Measurements from ENCODE around the gene GAS2.

Gene GAS2

GRCh38 chr11:22787055-22787454, 120.6 kb downstream of the GAS2 start:
- H3K4me1 ChIP-seq (ENCODE audit: control insufficient read depth, insufficient read depth, low read length) = no peaks in the 10 kb centered on the region
- H3K27ac ChIP-seq (ENCODE audit: low read length) = no peak overlapping the region
- no peak overlapping the region for H3K9ac ChIP-seq (ENCODE audit: low read length in 2 of 2)

GRCh38 chr11:22787551-22788162, 121.2 kb downstream of the GAS2 start:
- Histone ChIP-seq H3K36me3 (ENCODE audit: control insufficient read depth in 2 of 2, insufficient read depth in 2 of 2, low read length in 2 of 2) (no peaks in the 10 kb centered on the region), H3K27me3 (ENCODE audit: control insufficient read depth in 1 of 2, insufficient read depth in 2 of 2, low read length in 2 of 2) (no peaks in the 10 kb centered on the region), H3K4me1 (ENCODE audit: control insufficient read depth, insufficient read depth, low read length) (no peaks in the 10 kb centered on the region), H3K9me3 (ENCODE audit: control insufficient read depth in 2 of 2, low read length in 2 of 2) (peaks cover 0 to 2% of the 10 kb centered on the region in 2 donors), H3K9ac (ENCODE audit: low read length in 2 of 2) (no peak overlapping the region), H3K4me3 (ENCODE audit: low read length in 2 of 2) (no peak overlapping the region), H3K27ac (ENCODE audit: low read length) (no peak overlapping the region)

More at GRCh38 chr11:22787055-22787454, 120.6 kb downstream of the GAS2 start:
- Histone ChIP-seq H3K4me3 (ENCODE audit: low read length in 2 of 2) (no peak overlapping the region), H3K9me3 (ENCODE audit: control insufficient read depth in 2 of 2, low read length in 2 of 2) (peaks cover 0 to 2% of the 10 kb centered on the region in 2 donors), H3K27me3 (ENCODE audit: control insufficient read depth in 1 of 2, insufficient read depth in 2 of 2, low read length in 2 of 2) (no peaks in the 10 kb centered on the region), H3K36me3 (ENCODE audit: control insufficient read depth in 2 of 2, insufficient read depth in 2 of 2, low read length in 2 of 2) (no peaks in the 10 kb centered on the region)

DNA sequence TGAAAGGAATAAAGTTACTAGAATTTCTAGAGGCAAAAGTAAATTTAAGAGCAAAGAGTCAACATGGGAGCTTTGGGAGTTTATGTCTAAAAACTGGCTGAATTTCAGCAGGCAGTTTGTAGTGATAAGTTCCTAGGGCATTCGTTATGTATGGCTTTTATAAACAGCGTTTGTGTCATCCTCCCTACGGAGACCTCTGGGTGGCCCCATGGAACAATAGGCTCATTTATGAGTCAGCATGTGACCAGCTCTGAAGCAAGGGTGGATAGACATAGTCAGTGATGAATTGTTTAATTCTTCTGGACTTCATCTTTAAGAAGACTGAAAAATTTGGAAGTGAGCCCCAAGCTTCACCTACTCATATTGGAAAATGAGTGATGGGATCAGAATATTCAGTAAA, 126.1 kb downstream of the GAS2 start:
- Histone ChIP-seq H3K36me3 (ENCODE audit: control insufficient read depth in 2 of 2, insufficient read depth in 2 of 2, low read length in 2 of 2) (no peaks in the 10 kb centered on the region), H3K27ac (ENCODE audit: low read length) (no peak overlapping the region), H3K9ac (ENCODE audit: low read length in 2 of 2) (no peak overlapping the region), H3K4me3 (ENCODE audit: low read length in 2 of 2) (no peak overlapping the region), H3K4me1 (ENCODE audit: control insufficient read depth, insufficient read depth, low read length) (no peaks in the 10 kb centered on the region), H3K27me3 (ENCODE audit: control insufficient read depth in 1 of 2, insufficient read depth in 2 of 2, low read length in 2 of 2) (no peaks in the 10 kb centered on the region), H3K9me3 (ENCODE audit: control insufficient read depth in 2 of 2, low read length in 2 of 2) (no peaks in the 10 kb centered on the region)

DNA sequence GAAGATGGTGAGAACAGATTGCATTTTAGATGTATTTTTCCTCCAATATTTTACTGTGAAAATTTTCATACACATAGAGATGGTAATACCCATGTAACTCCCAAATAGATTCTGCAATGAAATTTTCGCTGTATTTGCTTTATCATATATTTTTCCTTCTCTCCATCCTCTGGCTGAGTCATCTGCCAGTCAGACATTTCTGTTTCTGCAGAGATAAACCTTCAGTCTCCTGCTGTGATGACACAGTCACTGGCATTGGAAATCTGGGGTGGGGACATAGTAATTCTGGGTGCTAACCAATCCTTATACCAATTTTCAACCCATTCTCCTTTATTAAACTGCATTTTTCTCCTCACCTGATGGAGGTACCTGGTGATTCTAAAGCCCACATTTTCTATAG, 129.5 kb downstream of the GAS2 start:
- H3K4me1 ChIP-seq (ENCODE audit: control insufficient read depth, insufficient read depth, low read length) = no peaks in the 10 kb centered on the region
- H3K36me3 ChIP-seq (ENCODE audit: control insufficient read depth in 2 of 2, insufficient read depth in 2 of 2, low read length in 2 of 2) = no peaks in the 10 kb centered on the region
- H3K9ac ChIP-seq (ENCODE audit: low read length in 2 of 2) = no peak overlapping the region
- no peak overlapping the region for H3K4me3 ChIP-seq (ENCODE audit: low read length in 2 of 2)
- no peak overlapping the region for H3K27ac ChIP-seq (ENCODE audit: low read length)
- no peaks in the 10 kb centered on the region for H3K27me3 ChIP-seq (ENCODE audit: control insufficient read depth in 1 of 2, insufficient read depth in 2 of 2, low read length in 2 of 2)
- no peaks in the 10 kb centered on the region for H3K9me3 ChIP-seq (ENCODE audit: control insufficient read depth in 2 of 2, low read length in 2 of 2)

DNA sequence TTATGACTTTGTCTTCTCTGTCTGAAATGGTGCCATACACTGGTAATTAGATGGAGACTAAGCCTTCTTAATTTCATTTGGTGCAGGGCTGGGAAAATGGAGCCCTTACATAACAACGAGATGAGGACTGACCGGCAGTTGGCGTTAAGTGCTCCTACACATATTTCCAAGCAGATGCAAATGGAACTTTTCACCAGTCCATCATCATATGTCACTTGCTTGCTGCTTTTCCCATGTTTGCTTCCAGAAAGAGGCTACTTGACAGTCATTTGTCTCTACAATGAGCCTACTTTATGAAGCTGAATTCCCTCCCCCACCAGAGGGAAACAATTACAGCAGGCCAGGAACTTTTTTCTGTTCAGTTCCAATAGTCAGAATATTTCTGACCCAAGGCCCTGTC, 130.6 kb downstream of the GAS2 start:
- H3K27me3 ChIP-seq (ENCODE audit: control insufficient read depth in 1 of 2, insufficient read depth in 2 of 2, low read length in 2 of 2) = no peaks in the 10 kb centered on the region
- no peaks in the 10 kb centered on the region for H3K9me3 ChIP-seq (ENCODE audit: control insufficient read depth in 2 of 2, low read length in 2 of 2)
- H3K27ac ChIP-seq (ENCODE audit: low read length) = no peak overlapping the region
- no peak overlapping the region for H3K4me3 ChIP-seq (ENCODE audit: low read length in 2 of 2)
- H3K36me3 ChIP-seq (ENCODE audit: control insufficient read depth in 2 of 2, insufficient read depth in 2 of 2, low read length in 2 of 2) = no peaks in the 10 kb centered on the region
- no peak overlapping the region for H3K9ac ChIP-seq (ENCODE audit: low read length in 2 of 2)
- H3K4me1 ChIP-seq (ENCODE audit: control insufficient read depth, insufficient read depth, low read length) = no peaks in the 10 kb centered on the region

DNA sequence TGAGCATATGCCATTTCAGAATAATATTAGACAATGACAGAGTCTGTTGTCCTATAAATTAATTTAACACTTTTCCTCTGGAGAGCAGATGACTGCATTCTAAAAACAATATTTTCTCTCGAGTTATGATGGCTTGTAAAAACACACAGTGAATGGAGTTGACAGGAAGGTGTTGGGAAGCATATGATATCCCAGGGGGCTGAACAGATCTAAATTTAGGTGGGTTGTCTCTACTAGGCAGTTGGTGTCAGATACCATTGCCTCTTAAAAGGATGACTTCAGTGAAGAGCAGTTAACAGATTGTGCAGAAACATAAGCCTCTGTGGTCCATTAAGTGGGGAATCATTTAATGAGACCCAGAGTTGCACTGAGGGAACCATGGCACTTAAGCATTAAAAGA, 132.5 kb downstream of the GAS2 start:
- no peak overlapping the region for H3K4me3 ChIP-seq (ENCODE audit: low read length in 2 of 2)
- no peaks in the 10 kb centered on the region for H3K4me1 ChIP-seq (ENCODE audit: control insufficient read depth, insufficient read depth, low read length)
- H3K36me3 ChIP-seq (ENCODE audit: control insufficient read depth in 2 of 2, insufficient read depth in 2 of 2, low read length in 2 of 2) = no peaks in the 10 kb centered on the region
- no peak overlapping the region for H3K27ac ChIP-seq (ENCODE audit: low read length)
- no peaks in the 10 kb centered on the region for H3K9me3 ChIP-seq (ENCODE audit: control insufficient read depth in 2 of 2, low read length in 2 of 2)
- no peaks in the 10 kb centered on the region for H3K27me3 ChIP-seq (ENCODE audit: control insufficient read depth in 1 of 2, insufficient read depth in 2 of 2, low read length in 2 of 2)
- H3K9ac ChIP-seq (ENCODE audit: low read length in 2 of 2) = no peak overlapping the region

DNA sequence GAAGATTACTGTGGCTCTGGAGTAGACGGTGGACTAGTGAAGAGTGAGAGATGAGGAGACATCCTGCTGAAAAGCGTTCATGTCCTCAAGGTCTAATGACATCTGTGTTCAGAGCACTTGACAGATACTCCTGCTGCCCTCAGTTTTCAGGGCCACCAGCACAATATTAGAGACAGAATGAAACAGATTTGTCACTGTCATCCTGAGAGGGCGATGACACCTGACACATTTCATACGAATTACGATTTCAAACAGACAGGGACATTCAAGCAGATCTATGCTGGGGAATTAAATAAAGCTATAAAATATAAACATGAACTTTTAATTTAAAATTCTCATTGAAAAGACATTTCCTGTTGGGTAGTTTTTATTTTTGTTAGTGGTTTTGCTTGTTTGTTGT, 134.1 kb downstream of the GAS2 start:
- no peak overlapping the region for H3K27ac ChIP-seq (ENCODE audit: low read length)
- H3K4me1 ChIP-seq (ENCODE audit: control insufficient read depth, insufficient read depth, low read length) = no peaks in the 10 kb centered on the region
- H3K9ac ChIP-seq (ENCODE audit: low read length in 2 of 2) = no peak overlapping the region
- H3K36me3 ChIP-seq (ENCODE audit: control insufficient read depth in 2 of 2, insufficient read depth in 2 of 2, low read length in 2 of 2) = no peaks in the 10 kb centered on the region
- no peaks in the 10 kb centered on the region for H3K27me3 ChIP-seq (ENCODE audit: control insufficient read depth in 1 of 2, insufficient read depth in 2 of 2, low read length in 2 of 2)
- no peak overlapping the region for H3K4me3 ChIP-seq (ENCODE audit: low read length in 2 of 2)
- H3K9me3 ChIP-seq (ENCODE audit: control insufficient read depth in 2 of 2, low read length in 2 of 2) = no peaks in the 10 kb centered on the region

GRCh38 chr11:22802861-22803260, 136.4 kb downstream of the GAS2 start:
- no peaks in the 10 kb centered on the region for H3K4me1 ChIP-seq (ENCODE audit: control insufficient read depth, insufficient read depth, low read length)
- H3K27me3 ChIP-seq (ENCODE audit: control insufficient read depth in 1 of 2, insufficient read depth in 2 of 2, low read length in 2 of 2) = no peaks in the 10 kb centered on the region
- no peak overlapping the region for H3K27ac ChIP-seq (ENCODE audit: low read length)
- no peak overlapping the region for H3K9ac ChIP-seq (ENCODE audit: low read length in 2 of 2)
- no peaks in the 10 kb centered on the region for H3K36me3 ChIP-seq (ENCODE audit: control insufficient read depth in 2 of 2, insufficient read depth in 2 of 2, low read length in 2 of 2)
- H3K9me3 ChIP-seq (ENCODE audit: control insufficient read depth in 2 of 2, low read length in 2 of 2) = no peaks in the 10 kb centered on the region
- no peak overlapping the region for H3K4me3 ChIP-seq (ENCODE audit: low read length in 2 of 2)

DNA sequence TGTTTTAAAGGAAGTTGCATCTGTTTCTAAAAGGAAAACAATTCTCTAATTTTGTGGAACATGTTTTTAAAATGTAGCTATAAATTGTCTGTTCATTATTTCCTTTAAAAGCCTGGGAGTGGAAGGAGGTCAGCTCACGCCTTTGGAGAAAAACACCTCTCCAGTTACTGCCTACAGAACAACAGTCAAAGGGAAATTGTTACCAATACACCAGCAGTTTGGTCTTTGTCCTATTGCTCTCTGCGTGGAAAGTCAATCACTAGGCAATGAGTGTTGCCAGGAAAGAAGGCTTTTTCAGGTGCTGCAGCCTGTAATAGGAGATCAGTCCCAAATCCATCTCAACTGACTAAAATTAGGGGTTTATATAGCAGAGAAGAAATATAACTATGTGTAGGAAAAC, 141.0 kb downstream of the GAS2 start:
- Histone ChIP-seq H3K9me3 (ENCODE audit: control insufficient read depth in 2 of 2, low read length in 2 of 2) (no peaks in the 10 kb centered on the region), H3K36me3 (ENCODE audit: control insufficient read depth in 2 of 2, insufficient read depth in 2 of 2, low read length in 2 of 2) (no peaks in the 10 kb centered on the region), H3K9ac (ENCODE audit: low read length in 2 of 2) (no peak overlapping the region), H3K4me1 (ENCODE audit: control insufficient read depth, insufficient read depth, low read length) (no peaks in the 10 kb centered on the region), H3K27me3 (ENCODE audit: control insufficient read depth in 1 of 2, insufficient read depth in 2 of 2, low read length in 2 of 2) (no peaks in the 10 kb centered on the region), H3K27ac (ENCODE audit: low read length) (no peak overlapping the region), H3K4me3 (ENCODE audit: low read length in 2 of 2) (no peak overlapping the region)

DNA sequence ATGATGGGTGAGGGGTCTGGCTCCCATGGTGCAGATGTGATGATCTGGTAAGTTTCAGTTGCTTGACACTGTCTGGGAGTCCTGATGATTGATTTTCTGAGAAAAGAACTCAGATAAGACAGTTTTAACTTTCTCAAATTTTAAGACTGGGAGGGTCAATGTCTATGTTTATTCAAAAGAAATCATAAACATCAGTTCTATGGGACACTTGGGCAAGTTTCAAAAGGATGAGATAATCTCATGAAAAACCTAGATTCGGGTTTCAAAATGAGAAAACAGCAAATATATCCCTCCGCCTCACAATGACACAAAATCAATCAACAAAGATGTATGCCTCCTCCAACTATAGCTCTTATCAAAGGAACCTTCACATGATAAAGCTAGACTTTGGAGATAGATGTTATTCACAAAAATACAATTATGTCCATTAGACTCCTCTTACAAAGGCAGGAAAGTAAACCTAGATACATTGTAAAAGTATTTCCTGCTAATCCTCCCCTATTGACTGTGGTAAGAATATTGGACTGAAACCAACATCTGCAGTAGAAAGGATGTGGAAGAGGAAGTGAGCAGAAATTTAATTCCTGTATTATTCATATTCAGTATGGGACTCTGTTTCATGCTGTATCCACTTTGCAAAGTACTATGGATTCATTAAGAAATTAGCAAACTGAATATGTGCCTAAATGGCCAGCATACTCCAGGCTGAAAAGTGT, 141.6 kb downstream of the GAS2 start:
- no peak overlapping the region for H3K4me3 ChIP-seq (ENCODE audit: low read length in 2 of 2)
- no peaks in the 10 kb centered on the region for H3K4me1 ChIP-seq (ENCODE audit: control insufficient read depth, insufficient read depth, low read length)
- no peak overlapping the region for H3K9ac ChIP-seq (ENCODE audit: low read length in 2 of 2)
- H3K36me3 ChIP-seq (ENCODE audit: control insufficient read depth in 2 of 2, insufficient read depth in 2 of 2, low read length in 2 of 2) = no peaks in the 10 kb centered on the region
- no peaks in the 10 kb centered on the region for H3K27me3 ChIP-seq (ENCODE audit: control insufficient read depth in 1 of 2, insufficient read depth in 2 of 2, low read length in 2 of 2)
- no peaks in the 10 kb centered on the region for H3K9me3 ChIP-seq (ENCODE audit: control insufficient read depth in 2 of 2, low read length in 2 of 2)
- no peak overlapping the region for H3K27ac ChIP-seq (ENCODE audit: low read length)

- Histone ChIP-seq H3K36me3 (ENCODE audit: control insufficient read depth in 2 of 2, insufficient read depth in 2 of 2, low read length in 2 of 2) (no peaks in the 10 kb centered on the region), H3K9me3 (ENCODE audit: control insufficient read depth in 2 of 2, low read length in 2 of 2) (no peaks in the 10 kb centered on the region), H3K27me3 (ENCODE audit: control insufficient read depth in 1 of 2, insufficient read depth in 2 of 2, low read length in 2 of 2) (no peaks in the 10 kb centered on the region), H3K4me1 (ENCODE audit: control insufficient read depth, insufficient read depth, low read length) (no peaks in the 10 kb centered on the region), H3K9ac (ENCODE audit: low read length in 2 of 2) (no peak overlapping the region), H3K27ac (ENCODE audit: low read length) (no peak overlapping the region), H3K4me3 (ENCODE audit: low read length in 2 of 2) (no peak overlapping the region)
Observed at GRCh38 chr11:22808571-22809197, 142.3 kb downstream of the GAS2 start.
